KMS-11 (cell line): ENCODE measurements around the gene ZBTB11.
A peak's percentile ranks its signal among the peaks of the same experiment; 100 is the strongest.

Experiments
- H2AFZ ChIP-seq: fragments of 200-600 bp; sonication (generic); 2 replicates; pipeline ENCODE4 v1.6.1; 2016; ENCODE audit warnings: antibody characterized with exemption, mixed run types, low read depth
- H3K27ac ChIP-seq: fragments of 200-600 bp; sonication (generic); 2 replicates; pipeline ENCODE4 v1.6.1; 2016; ENCODE audit warnings: mild to moderate bottlenecking, mixed run types
- H3K27me3 ChIP-seq: fragments of 200-600 bp; sonication (generic); 2 replicates; pipeline ENCODE4 v1.6.1; 2017; ENCODE audit warnings: mild to moderate bottlenecking, low read depth, mixed run types, moderate library complexity; ENCODE audit not compliant: insufficient read depth
- H3K36me3 ChIP-seq: fragments of 200-600 bp; sonication (generic); 2 replicates; pipeline ENCODE4 v1.6.1; 2017; ENCODE audit warnings: mild to moderate bottlenecking, mixed run types; ENCODE audit not compliant: insufficient read depth
- H3K4me1 ChIP-seq: fragments of 200-600 bp; sonication (generic); 2 replicates; pipeline ENCODE4 v1.6.1; 2016; ENCODE audit warnings: mild to moderate bottlenecking, low read depth, mixed run types; ENCODE audit not compliant: poor library complexity, severe bottlenecking
- H3K4me2 ChIP-seq: fragments of 200-600 bp; sonication (generic); 2 replicates; pipeline ENCODE4 v1.7.0; 2016; ENCODE audit warnings: mild to moderate bottlenecking, mixed run types
- H3K4me3 ChIP-seq: fragments of 200-600 bp; sonication (generic); IDR thresholded peaks from 2 replicates; pipeline ENCODE4 v1.6.1; 2017; ENCODE audit warnings: low read depth, low read length, mixed read lengths; ENCODE audit not compliant: insufficient read depth
- H3K79me2 ChIP-seq: fragments of 200-600 bp; sonication (generic); 2 replicates; pipeline ENCODE4 v1.6.1; 2016; ENCODE audit warnings: low read depth, mixed run types; ENCODE audit not compliant: insufficient read depth
- H3K9ac ChIP-seq: fragments of 200-600 bp; sonication (generic); 2 replicates; pipeline ENCODE4 v1.6.1; 2016; ENCODE audit warnings: mild to moderate bottlenecking, mixed run types
- H4K20me1 ChIP-seq: fragments of 200-600 bp; sonication (generic); 2 replicates; pipeline ENCODE4 v1.6.1; 2016; ENCODE audit warnings: mild to moderate bottlenecking, mixed run types; ENCODE audit not compliant: insufficient read depth
- TF ChIP-seq, protein P1 (sequence below): fragments of 200-600 bp; sonication (generic); conservative IDR thresholded peaks from 2 replicates; pipeline ENCODE4 v1.6.1; 2017; ENCODE audit warnings: low read depth, mild to moderate bottlenecking, antibody characterized with exemption, low read length, moderate library complexity, mixed read lengths

Gene ZBTB11

GRCh38 chr3:101677436-101678286 is 729 bp upstream of the ZBTB11 start:
- peak overlapping the region; percentile 76 for H3K4me2 ChIP-seq
- peaks cover 4% of the 10 kb centered on the region for H4K20me1 ChIP-seq
- peak overlapping the region; percentile 90 for H3K27ac ChIP-seq
- H3K9ac ChIP-seq, result peak overlapping the region; percentile 87
- H3K4me3 ChIP-seq, result no peak overlapping the region
- TF ChIP-seq, protein P1, sequence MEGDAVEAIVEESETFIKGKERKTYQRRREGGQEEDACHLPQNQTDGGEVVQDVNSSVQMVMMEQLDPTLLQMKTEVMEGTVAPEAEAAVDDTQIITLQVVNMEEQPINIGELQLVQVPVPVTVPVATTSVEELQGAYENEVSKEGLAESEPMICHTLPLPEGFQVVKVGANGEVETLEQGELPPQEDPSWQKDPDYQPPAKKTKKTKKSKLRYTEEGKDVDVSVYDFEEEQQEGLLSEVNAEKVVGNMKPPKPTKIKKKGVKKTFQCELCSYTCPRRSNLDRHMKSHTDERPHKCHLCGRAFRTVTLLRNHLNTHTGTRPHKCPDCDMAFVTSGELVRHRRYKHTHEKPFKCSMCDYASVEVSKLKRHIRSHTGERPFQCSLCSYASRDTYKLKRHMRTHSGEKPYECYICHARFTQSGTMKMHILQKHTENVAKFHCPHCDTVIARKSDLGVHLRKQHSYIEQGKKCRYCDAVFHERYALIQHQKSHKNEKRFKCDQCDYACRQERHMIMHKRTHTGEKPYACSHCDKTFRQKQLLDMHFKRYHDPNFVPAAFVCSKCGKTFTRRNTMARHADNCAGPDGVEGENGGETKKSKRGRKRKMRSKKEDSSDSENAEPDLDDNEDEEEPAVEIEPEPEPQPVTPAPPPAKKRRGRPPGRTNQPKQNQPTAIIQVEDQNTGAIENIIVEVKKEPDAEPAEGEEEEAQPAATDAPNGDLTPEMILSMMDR, result peak; percentile 42; the same call in 1 of the 2 replicates
- peak overlapping the region; percentile 39 for H2AFZ ChIP-seq
- no peaks in the 10 kb centered on the region for H3K27me3 ChIP-seq
- peaks cover 25% of the 10 kb centered on the region; the same call in 1 of the 2 replicates for H3K36me3 ChIP-seq
- H3K79me2 ChIP-seq, result peaks cover 55% of the 10 kb centered on the region
- H3K4me1 ChIP-seq, result peaks cover 18% of the 10 kb centered on the region

- TF ChIP-seq, protein P1, result no peak
- peaks cover 4% of the 10 kb centered on the region for H4K20me1 ChIP-seq
- peak overlapping the region; percentile 71 for H3K4me3 ChIP-seq
- peaks cover 15% of the 10 kb centered on the region for H3K4me1 ChIP-seq
- H3K4me2 ChIP-seq, result peak overlapping the region; percentile 65; the same call in 1 of the 2 replicates
- no peaks in the 10 kb centered on the region for H3K27me3 ChIP-seq
- H2AFZ ChIP-seq, result peak overlapping the region; percentile 72
- H3K79me2 ChIP-seq, result peaks cover 41% of the 10 kb centered on the region
- H3K9ac ChIP-seq, result peak overlapping the region; percentile 87
- H3K36me3 ChIP-seq, result peaks cover 12% of the 10 kb centered on the region; the same call in 1 of the 2 replicates
- peak overlapping the region; percentile 90 for H3K27ac ChIP-seq
These were observed 642 bp downstream of the ZBTB11 start for GRCh38 chr3:101676216-101676764.

- H3K27me3 ChIP-seq, result no peaks in the 10 kb centered on the region
- H3K4me1 ChIP-seq, result peaks cover 15% of the 10 kb centered on the region
- H3K4me3 ChIP-seq, result peak overlapping the region; percentile 71
- no peaks in the 10 kb centered on the region for H4K20me1 ChIP-seq
- H3K9ac ChIP-seq, result peak overlapping the region; percentile 87
- peak overlapping the region; percentile 3; the same call in 1 of the 2 replicates for H2AFZ ChIP-seq
- H3K36me3 ChIP-seq, result peaks cover 7% of the 10 kb centered on the region; the same call in 1 of the 2 replicates
- H3K79me2 ChIP-seq, result peaks cover 39% of the 10 kb centered on the region
- TF ChIP-seq, protein P1, result no peak
- H3K27ac ChIP-seq, result peak overlapping the region; percentile 90; the same call in 1 of the 2 replicates
- H3K4me2 ChIP-seq, result peak overlapping the region; percentile 65
These were observed 1.2 kb downstream of the ZBTB11 start for GRCh38 chr3:101675709-101676215.

GRCh38 chr3:101674518-101674917 is 2.4 kb downstream of the ZBTB11 start:
- TF ChIP-seq, protein P1, result no peak
- peak overlapping the region; percentile 65; the same call in 1 of the 2 replicates for H3K4me2 ChIP-seq
- H3K4me1 ChIP-seq, result peaks cover 15% of the 10 kb centered on the region
- H4K20me1 ChIP-seq, result no peaks in the 10 kb centered on the region
- no peaks in the 10 kb centered on the region for H3K27me3 ChIP-seq
- H3K27ac ChIP-seq, result no peak overlapping the region
- H3K4me3 ChIP-seq, result no peak overlapping the region
- H3K9ac ChIP-seq, result no peak overlapping the region
- H3K79me2 ChIP-seq, result peaks cover 39% of the 10 kb centered on the region
- no peak overlapping the region for H2AFZ ChIP-seq
- no peaks in the 10 kb centered on the region for H3K36me3 ChIP-seq
